Psoas muscle (tissue), 8 donors: Measurements from ENCODE around the gene COMP. TPM values are rescaled to one million over a fixed set of nuclear protein-coding genes. Genes with fewer than 3 reads are reported as not detected.
A peak's percentile ranks its signal among the peaks of the same experiment; 100 is the strongest.

ENCODE experiments used
- ATAC-seq, 4 donors: fragments of 200-7000 bp; cut with Tn5 transposase; one replicate each; pipeline ENCODE4 v1.9.1; 2020; ENCODE audit warnings: moderate library complexity in 3 of 4, mild to moderate bottlenecking in 2 of 4
- DNase-seq, 2 donors: peaks; one replicate each; pipeline ENCODE4 v3.0.0-alpha.2; 2020
- H3K27ac ChIP-seq: fragments of 200-600 bp; one replicate; pipeline ENCODE4 v1.8.0; 2022
- H3K27me3 ChIP-seq, 3 donors: fragments of 200-600 bp in 1 of 3; one replicate each; pipeline versions ENCODE4 v1.6.1 to v1.8.0; 2013 to 2022; ENCODE audit warnings: low read length in 2 of 3, mild to moderate bottlenecking in 2 of 3, moderate library complexity in 1 of 3; ENCODE audit not compliant: insufficient read depth in 3 of 3
- H3K36me3 ChIP-seq, 2 donors: fragments of 200-600 bp in 1 of 2; one replicate each; pipeline versions ENCODE4 v1.6.1 to v1.8.0; 2013 to 2022; ENCODE audit warnings: low read depth in 1 of 2, mild to moderate bottlenecking in 1 of 2, moderate library complexity in 1 of 2; ENCODE audit not compliant: insufficient read depth in 1 of 2
- H3K4me1 ChIP-seq: fragments of 200-600 bp; one replicate; pipeline ENCODE4 v1.8.0; 2022
- H3K4me3 ChIP-seq: fragments of 200-600 bp; one replicate; pipeline ENCODE4 v1.8.0; 2022; ENCODE audit warnings: mild to moderate bottlenecking
- H3K9me3 ChIP-seq: fragments of 200-600 bp; one replicate; pipeline ENCODE4 v1.8.0; 2022
- WGBS, 3 donors: extraction: QIAGEN DNeasy Blood & Tissue Kit; methylation state at CpG; one replicate each; pipeline versions ENCODE4 v1.1.6 to v1.1.7; 2013; 5-methylcytosine and 5-hydroxymethylcytosine counted together
- intact Hi-C, 2 donors: fragments of 100-400 bp; cut with DNase I; formaldehyde crosslinking; loops; one replicate each; pipeline versions ENCODE4 v1.11.0 to v1.14.2; 2022
- polyA plus RNA-seq, 3 donors: library from polyadenylated mRNA; stranded (reverse); fragments of 200-250 nt; gene quantifications; one replicate each; pipeline ENCODE4 v1.2.3, GENCODE V29; 2013
- total RNA-seq, 4 donors: library from RNA; stranded (reverse); fragmentation: NEBNext Ultra II Directional in 2 of 4; extraction: Animal tissue kit (Norgen Biotek cat#: 25700) in 2 of 4; gene quantifications; one replicate each; pipeline versions ENCODE4 v1.2.1 to v1.2.4, GENCODE V29; 2021 to 2023
- TF ChIP-seq, protein P1 (sequence below): fragments of 200-600 bp; IDR thresholded peaks from one replicate; pipeline ENCODE4 v1.8.0; 2022; ENCODE audit warnings: antibody characterized with exemption
- donor health status: healthy with polysubstance abuse.
- donor health status: DM: no; HTN: no; CAD: no; lungs with moderate emphysema.
- donor health status: Bipolar disorder and iron deficiency.
- donor health status: healthy.
- donor health status: DM: yes; HTN: yes; CAD: no.
- donor health status: DM: no; HTN: no; CAD: no.
- donor health status: DM: no; HTN: no; CAD: no.
- donor health status: DM: yes; HTN: yes; CAD: no.

COMP gene
- total and polyA plus RNA-seq, 7 donors: 0.10 to 1.8 (median 0.84) TPM; not detected in 1

DNA sequence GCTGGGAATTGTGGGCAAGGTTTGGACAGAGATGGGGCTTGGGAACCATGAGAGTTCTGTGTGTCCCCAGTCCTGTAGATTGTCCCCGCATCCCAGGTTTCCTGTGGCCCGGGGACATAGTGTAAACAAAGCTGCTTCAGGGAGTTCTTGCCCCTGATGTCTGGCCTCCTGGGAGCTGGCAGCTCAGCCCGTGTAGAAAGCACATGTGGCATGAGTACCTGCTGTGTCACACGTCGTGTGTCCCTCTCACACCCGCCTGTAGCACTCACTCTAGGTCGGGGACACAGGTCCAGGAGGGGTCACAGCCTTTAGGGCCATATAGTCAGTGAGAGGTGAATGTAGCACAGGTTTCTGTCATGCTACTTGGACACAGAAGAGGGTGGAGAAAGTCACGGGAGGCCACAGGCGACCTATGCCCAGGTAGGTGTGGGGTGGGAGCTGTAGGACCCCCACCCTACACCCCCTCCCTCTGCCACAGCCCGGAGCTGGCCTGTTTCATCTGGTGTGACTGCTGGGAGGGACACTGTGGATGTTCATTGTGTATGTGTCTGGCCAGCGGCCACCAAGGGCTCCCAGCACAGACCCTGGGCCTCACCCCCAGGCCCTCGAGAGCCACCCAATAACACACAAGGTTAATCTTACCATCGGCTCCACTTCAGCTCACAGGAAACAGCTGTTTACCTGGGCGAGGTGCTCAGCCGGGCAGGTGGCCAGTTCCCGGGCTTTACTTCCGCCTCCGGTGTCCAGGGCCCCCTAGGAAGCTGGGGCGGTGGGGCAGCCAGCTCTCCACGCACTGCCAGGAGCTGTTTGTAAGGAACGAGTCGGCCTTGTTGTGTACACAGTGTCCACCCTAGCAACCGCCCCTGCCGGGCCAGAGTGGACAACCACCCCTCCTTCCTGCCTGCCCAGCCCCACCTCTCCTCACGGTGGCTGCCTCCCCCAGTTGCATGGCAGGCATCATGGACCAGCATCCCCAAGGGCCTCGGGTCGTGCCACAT is 49.7 kb downstream of the COMP start:
- no peaks in the 10 kb centered on the region for H3K27me3 ChIP-seq
- DNase-seq: peak in 1 of 2 donors; percentile 75
- no peaks in the 10 kb centered on the region for H3K36me3 ChIP-seq
- no peak overlapping the region for H3K27ac ChIP-seq
- H3K4me3 ChIP-seq: no peak overlapping the region
- no peaks in the 10 kb centered on the region for H3K9me3 ChIP-seq
- no peaks in the 10 kb centered on the region for H3K4me1 ChIP-seq
- peak in 1 of 4 donors; percentile 32 for ATAC-seq
- 55 to 63% (median 56%) methylated on average over 26 to 27 of the region's 27 CpGs for whole genome bisulfite sequencing, 3 donors
- TF ChIP-seq, protein P1, sequence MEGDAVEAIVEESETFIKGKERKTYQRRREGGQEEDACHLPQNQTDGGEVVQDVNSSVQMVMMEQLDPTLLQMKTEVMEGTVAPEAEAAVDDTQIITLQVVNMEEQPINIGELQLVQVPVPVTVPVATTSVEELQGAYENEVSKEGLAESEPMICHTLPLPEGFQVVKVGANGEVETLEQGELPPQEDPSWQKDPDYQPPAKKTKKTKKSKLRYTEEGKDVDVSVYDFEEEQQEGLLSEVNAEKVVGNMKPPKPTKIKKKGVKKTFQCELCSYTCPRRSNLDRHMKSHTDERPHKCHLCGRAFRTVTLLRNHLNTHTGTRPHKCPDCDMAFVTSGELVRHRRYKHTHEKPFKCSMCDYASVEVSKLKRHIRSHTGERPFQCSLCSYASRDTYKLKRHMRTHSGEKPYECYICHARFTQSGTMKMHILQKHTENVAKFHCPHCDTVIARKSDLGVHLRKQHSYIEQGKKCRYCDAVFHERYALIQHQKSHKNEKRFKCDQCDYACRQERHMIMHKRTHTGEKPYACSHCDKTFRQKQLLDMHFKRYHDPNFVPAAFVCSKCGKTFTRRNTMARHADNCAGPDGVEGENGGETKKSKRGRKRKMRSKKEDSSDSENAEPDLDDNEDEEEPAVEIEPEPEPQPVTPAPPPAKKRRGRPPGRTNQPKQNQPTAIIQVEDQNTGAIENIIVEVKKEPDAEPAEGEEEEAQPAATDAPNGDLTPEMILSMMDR: no peak
- intact Hi-C loops: no loop called here

DNA sequence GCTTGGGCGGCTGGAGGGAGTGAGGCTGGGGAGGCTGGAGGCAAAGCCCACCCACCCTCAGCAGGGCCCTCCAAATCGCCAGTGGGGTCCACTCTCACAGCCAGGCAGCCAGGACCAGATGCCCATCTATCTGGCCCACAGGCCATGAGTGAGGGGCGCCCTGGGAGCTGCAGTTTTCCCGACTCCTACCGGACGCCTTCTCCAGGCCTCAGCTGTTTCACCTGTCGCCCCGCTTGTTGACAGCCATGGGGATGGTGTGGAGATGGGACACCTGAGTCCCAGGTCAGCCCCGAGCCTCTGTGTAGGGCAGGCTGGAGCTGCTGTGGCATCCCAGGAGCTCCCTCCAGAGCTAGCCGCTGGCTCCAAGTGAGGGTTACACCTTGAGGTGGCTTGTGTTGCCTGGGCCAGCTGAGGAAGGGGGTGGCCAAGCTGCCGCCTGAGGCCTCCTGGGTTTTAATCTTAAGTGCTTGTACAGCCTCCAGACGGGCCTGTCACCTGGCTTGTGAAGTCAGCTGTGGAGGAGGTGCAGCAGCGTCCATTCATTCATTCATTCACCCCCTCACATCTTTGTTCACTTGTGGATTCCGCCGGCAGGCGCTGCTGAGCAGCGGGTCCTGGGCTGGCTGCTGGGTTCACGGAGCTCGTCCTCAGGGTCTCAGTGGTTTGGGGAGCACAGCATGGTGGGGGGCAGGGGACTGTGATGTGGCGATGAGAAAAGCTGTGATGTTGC is 52.0 kb downstream of the COMP start:
- Histone ChIP-seq H3K4me1 (no peaks in the 10 kb centered on the region), H3K36me3 (no peaks in the 10 kb centered on the region), H3K4me3 (no peak overlapping the region), H3K27ac (no peak overlapping the region), H3K9me3 (no peaks in the 10 kb centered on the region), H3K27me3 (no peaks in the 10 kb centered on the region)
- TF ChIP-seq, protein P1: no peak
- ATAC-seq: no peak
- 91 to 95% (median 94%) methylated on average over 18 to 20 of the region's 20 CpGs for WGBS, 3 donors
- DNase-seq: no peak
- intact Hi-C loops: no loop called here

DNA sequence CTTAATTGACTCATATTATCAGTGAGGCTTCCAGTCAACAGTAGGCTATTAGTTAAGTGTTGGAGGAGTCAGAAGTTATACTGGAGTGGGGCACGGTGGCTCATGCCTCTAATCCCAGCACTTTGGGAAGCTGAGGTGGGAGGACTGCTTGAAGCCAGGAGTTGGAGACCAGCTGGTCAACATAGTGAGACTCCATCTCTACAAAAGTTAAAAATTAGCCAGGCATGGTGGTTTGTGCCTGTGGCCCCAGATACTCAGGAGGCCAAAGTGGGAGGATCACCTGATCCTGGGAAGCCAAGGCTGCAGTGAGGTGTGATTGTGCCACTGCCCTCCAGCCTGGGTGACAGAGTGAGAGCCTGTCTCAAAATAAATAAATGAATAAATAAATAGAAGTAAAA is 53.2 kb downstream of the COMP start:
- intact Hi-C loops: no loop called here
- Histone ChIP-seq H3K9me3 (no peaks in the 10 kb centered on the region), H3K4me1 (no peaks in the 10 kb centered on the region), H3K4me3 (no peak overlapping the region), H3K27ac (no peak overlapping the region), H3K27me3 (no peaks in the 10 kb centered on the region), H3K36me3 (no peaks in the 10 kb centered on the region)
- TF ChIP-seq, protein P1: no peak
- DNase-seq: no peak
- no peak for ATAC-seq
- WGBS, 3 donors: 74 to 84% (median 79%) methylated on average over 1 of the region's 1 CpG

DNA sequence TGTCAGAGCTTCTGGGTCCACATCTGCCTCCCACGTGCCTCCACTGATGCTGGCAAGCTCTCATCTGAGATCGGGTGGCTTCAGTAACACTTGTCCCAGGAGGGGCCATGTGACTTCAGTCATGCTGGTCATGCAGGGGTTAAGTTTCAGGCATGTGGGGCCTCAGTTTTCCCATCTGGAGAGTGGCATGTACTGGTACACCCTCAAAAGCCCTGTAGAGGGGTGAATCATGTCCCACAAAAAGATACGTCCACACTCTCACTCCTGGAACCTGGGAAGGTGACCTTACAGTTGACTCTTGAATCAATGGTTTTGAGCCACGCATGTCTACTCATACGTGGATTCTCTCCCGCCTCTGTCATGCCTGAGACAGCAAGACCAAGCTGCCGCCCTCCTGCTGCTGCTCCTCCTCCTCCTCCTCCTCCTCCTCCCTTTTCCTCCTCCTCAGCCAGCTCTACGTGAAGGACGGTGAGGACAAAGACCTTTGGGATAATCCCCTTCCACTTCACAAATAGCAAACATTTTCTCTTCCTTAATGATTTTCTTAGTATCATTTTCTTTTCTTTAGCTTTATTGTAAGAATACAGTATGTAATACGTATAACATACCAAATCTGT is 53.7 kb downstream of the COMP start:
- ATAC-seq (peak in 1 of 4 donors; percentile 17), DNase-seq (no peak)
- H3K4me3 ChIP-seq: no peak overlapping the region
- intact Hi-C loops: no loop called here
- H3K27me3 ChIP-seq: no peaks in the 10 kb centered on the region
- 71 to 88% (median 72%) methylated on average over 10 of the region's 10 CpGs for WGBS, 3 donors
- no peaks in the 10 kb centered on the region for H3K4me1 ChIP-seq
- H3K27ac ChIP-seq: no peak overlapping the region
- no peaks in the 10 kb centered on the region for H3K36me3 ChIP-seq
- no peaks in the 10 kb centered on the region for H3K9me3 ChIP-seq
- TF ChIP-seq, protein P1: no peak
